Caco-2 (cell line): ENCODE results near the gene JUN. TPM values are rescaled to one million over a fixed set of nuclear protein-coding genes. Genes with fewer than 3 reads are reported as not detected.

Experiments
- BruUV-seq: library from RNA; stranded (reverse); fragments of 400-500 nt; replicated peaks from 2 replicates; lab custom pipeline; 2021; lab: Mats Ljungman, UMichigan
- CTCF ChIA-PET: fragments of 300-600 bp; sonication (Branson Sonifier 250); formaldehyde crosslinking; loops from one replicate; lab custom pipeline; 2022; ENCODE audit warnings: antibody characterized with exemption; lab: Charles Lee
- POLR2A ChIA-PET: fragments of 300-600 bp; sonication (Branson Sonifier 250); formaldehyde crosslinking; loops from one replicate; lab custom pipeline; 2022; ENCODE audit warnings: antibody characterized with exemption; lab: Charles Lee
- DNase-seq, 2 experiments: peaks; one replicate each; pipeline versions ENCODE4 v3.0.0 to v3.0.0-alpha.2; 2020 to 2022
- H3K27me3 ChIP-seq: replicated peaks from 2 replicates; pipeline ENCODE4 v1.6.0; 2011; ENCODE audit warnings: low read length; ENCODE audit not compliant: control insufficient read depth, insufficient read depth
- H3K36me3 ChIP-seq: 2 replicates; pipeline ENCODE4 v1.5.1; 2011; ENCODE audit warnings: low read length; ENCODE audit not compliant: control insufficient read depth, insufficient read depth
- H3K4me1 ChIP-seq: fragments of 250-450 bp; sonication (Bioruptor Pico); 2 replicates; pipeline ENCODE4 v1.5.1; 2020; ENCODE audit warnings: mild to moderate bottlenecking
- H3K4me3 ChIP-seq: 2 replicates; pipeline ENCODE4 v1.5.1; 2011; ENCODE audit warnings: low read depth, mild to moderate bottlenecking, control low read depth, low read length
- H3K9me3 ChIP-seq: fragments of 250-450 bp; sonication (Bioruptor Pico); 2 replicates; pipeline ENCODE4 v1.5.1; 2020; ENCODE audit warnings: mild to moderate bottlenecking, moderate library complexity
- H3K27ac Mint-ChIP-seq: one replicate; pipeline ENCODE4 v1.8.0; 2022; ENCODE audit warnings: mixed read lengths; ENCODE audit not compliant: unreplicated experiment
- H3K27me3 Mint-ChIP-seq: one replicate; pipeline ENCODE4 v1.8.0; 2022; ENCODE audit warnings: mixed read lengths; ENCODE audit not compliant: insufficient read depth, unreplicated experiment
- H3K36me3 Mint-ChIP-seq: one replicate; pipeline ENCODE4 v1.8.0; 2022; ENCODE audit warnings: mild to moderate bottlenecking, mixed read lengths; ENCODE audit not compliant: insufficient read depth, unreplicated experiment
- H3K4me1 Mint-ChIP-seq: one replicate; pipeline ENCODE4 v1.8.0; 2022; ENCODE audit warnings: low read depth, mixed read lengths; ENCODE audit not compliant: unreplicated experiment
- H3K4me3 Mint-ChIP-seq: one replicate; pipeline ENCODE4 v1.8.0; 2022; ENCODE audit warnings: mild to moderate bottlenecking, moderate library complexity, mixed read lengths; ENCODE audit not compliant: unreplicated experiment
- H3K9me3 Mint-ChIP-seq: one replicate; pipeline ENCODE4 v1.8.0; 2022; ENCODE audit warnings: mixed read lengths; ENCODE audit not compliant: unreplicated experiment
- CTCF ChIP-seq, 2 experiments: fragments of 200-600 bp in 1 of 2; IDR thresholded peaks; 1 replicate in 1 of 2; 2 replicates in 1 of 2; pipeline versions ENCODE4 v1.5.1 to v1.8.0; 2011 to 2022; ENCODE audit warnings: antibody characterized with exemption in 1 of 2, control low read depth in 1 of 2, inconsistent platforms in 1 of 2, low read depth in 1 of 2, low read length in 1 of 2, mild to moderate bottlenecking in 1 of 2, moderate library complexity in 1 of 2; ENCODE audit not compliant: insufficient read depth in 1 of 2, severe bottlenecking in 1 of 2, unreplicated experiment in 1 of 2
- intact Hi-C: fragments of 100-400 bp; cut with micrococcal nuclease; formaldehyde crosslinking; loops from one replicate; pipeline ENCODE4 v1.10.0; 2022; ENCODE audit not compliant: unreplicated experiment
- total RNA-seq: library from RNA; stranded (reverse); gene quantifications from 2 replicates; pipeline ENCODE4 v1.2.3, GENCODE V29; 2022

The JUN gene
- total RNA-seq, 1 experiment from 2014 or later: 25.7 TPM

GRCh38 chr1:58812926-58813325, 29.1 kb upstream of the JUN start:
- Histone ChIP-seq H3K27me3 (no peaks in the 10 kb centered on the region), H3K9me3 (no peaks in the 10 kb centered on the region), H3K4me1 (peaks cover 27% of the 10 kb centered on the region), H3K4me3 (no peak overlapping the region), H3K36me3 (no peaks in the 10 kb centered on the region)
- ChIA-PET POLR2A (no interaction called here), CTCF (no interaction called here)
- intact Hi-C loops: no loop called here
- Mint-ChIP-seq H3K27me3 (no peaks in the 10 kb centered on the region), H3K4me1 (peaks cover 14% of the 10 kb centered on the region), H3K9me3 (peaks cover 9% of the 10 kb centered on the region), H3K4me3 (no peak overlapping the region), H3K27ac (no peak overlapping the region), H3K36me3 (peaks cover 13% of the 10 kb centered on the region)
- no peak for TF ChIP-seq CTCF (IDR thresholded peaks at IDR 0.05; ENCODE audit: insufficient read depth in 1 of 2, low read depth in 1 of 2, low read length in 1 of 2, severe bottlenecking in 1 of 2, unreplicated experiment in 1 of 2)
- BruUV-seq: no TSS peak
- no peak for DNase-seq

GRCh38 chr1:58812468-58812867, 28.6 kb upstream of the JUN start:
- no peaks in the 10 kb centered on the region for H3K27me3 Mint-ChIP-seq
- Histone ChIP-seq H3K27me3 (no peaks in the 10 kb centered on the region), H3K9me3 (no peaks in the 10 kb centered on the region), H3K4me3 (no peak overlapping the region), H3K36me3 (no peaks in the 10 kb centered on the region), H3K4me1 (peaks cover 27% of the 10 kb centered on the region)
- no TSS peak for BruUV-seq
- DNase-seq: no peak
- intact Hi-C loops: no loop called here
- peaks cover 13% of the 10 kb centered on the region for H3K36me3 Mint-ChIP-seq
- H3K4me3 Mint-ChIP-seq: no peak overlapping the region
- POLR2A ChIA-PET: no interaction called here
- no peak for TF ChIP-seq CTCF (IDR thresholded peaks at IDR 0.05; ENCODE audit: insufficient read depth in 1 of 2, low read depth in 1 of 2, low read length in 1 of 2, severe bottlenecking in 1 of 2, unreplicated experiment in 1 of 2)
- peaks cover 14% of the 10 kb centered on the region for H3K4me1 Mint-ChIP-seq
- no peak overlapping the region for H3K27ac Mint-ChIP-seq
- CTCF ChIA-PET: no interaction called here
- H3K9me3 Mint-ChIP-seq: peaks cover 9% of the 10 kb centered on the region

GRCh38 chr1:58811303-58811702, 27.5 kb upstream of the JUN start:
- POLR2A ChIA-PET: no interaction called here
- Histone ChIP-seq H3K4me3 (no peak overlapping the region), H3K9me3 (no peaks in the 10 kb centered on the region), H3K36me3 (no peaks in the 10 kb centered on the region), H3K4me1 (peaks cover 24% of the 10 kb centered on the region), H3K27me3 (no peaks in the 10 kb centered on the region)
- no peak for DNase-seq
- Mint-ChIP-seq H3K36me3 (peaks cover 10% of the 10 kb centered on the region), H3K4me3 (no peak overlapping the region), H3K27me3 (no peaks in the 10 kb centered on the region), H3K4me1 (peaks cover 14% of the 10 kb centered on the region), H3K27ac (no peak overlapping the region), H3K9me3 (peaks cover 9% of the 10 kb centered on the region)
- no TSS peak for BruUV-seq
- CTCF ChIA-PET: no interaction called here
- intact Hi-C loops: no loop called here
- no peak for TF ChIP-seq CTCF (IDR thresholded peaks at IDR 0.05; ENCODE audit: insufficient read depth in 1 of 2, low read depth in 1 of 2, low read length in 1 of 2, severe bottlenecking in 1 of 2, unreplicated experiment in 1 of 2)
